HG03521 (cell line): ENCODE measurements around the gene CEND1.

Source experiments
- ATAC-seq: cut with Tn5 transposase; IDR thresholded peaks from one replicate; pipeline ENCODE4 v1.9.1; 2021; ENCODE audit warnings: mild to moderate bottlenecking, moderate library complexity; ENCODE audit not compliant: unreplicated experiment

Gene CEND1

DNA sequence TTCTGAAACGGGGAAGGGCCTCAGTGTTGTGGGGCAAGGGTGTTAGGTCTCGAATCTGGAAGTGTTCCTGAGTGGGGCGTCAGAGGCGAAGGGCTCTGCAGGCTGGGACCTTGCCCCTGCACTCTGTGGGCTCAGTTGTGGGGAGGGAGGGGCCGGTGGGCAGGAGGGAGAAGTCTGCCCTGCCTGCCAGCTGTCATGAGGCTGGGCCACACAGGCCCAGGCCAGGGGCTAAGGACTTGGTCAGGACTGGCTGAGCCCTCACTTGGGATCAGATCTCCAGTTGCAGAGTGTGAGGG lies 38.0 kb upstream of the CEND1 start, which contains the start of gene CRACR2B:
Gene CRACR2B, plus strand, starts transcription at position 23 of the 296 bp plus-strand sequence. CDS start 689 bp downstream, outside the sequence.
- ATAC-seq = no peak

DNA sequence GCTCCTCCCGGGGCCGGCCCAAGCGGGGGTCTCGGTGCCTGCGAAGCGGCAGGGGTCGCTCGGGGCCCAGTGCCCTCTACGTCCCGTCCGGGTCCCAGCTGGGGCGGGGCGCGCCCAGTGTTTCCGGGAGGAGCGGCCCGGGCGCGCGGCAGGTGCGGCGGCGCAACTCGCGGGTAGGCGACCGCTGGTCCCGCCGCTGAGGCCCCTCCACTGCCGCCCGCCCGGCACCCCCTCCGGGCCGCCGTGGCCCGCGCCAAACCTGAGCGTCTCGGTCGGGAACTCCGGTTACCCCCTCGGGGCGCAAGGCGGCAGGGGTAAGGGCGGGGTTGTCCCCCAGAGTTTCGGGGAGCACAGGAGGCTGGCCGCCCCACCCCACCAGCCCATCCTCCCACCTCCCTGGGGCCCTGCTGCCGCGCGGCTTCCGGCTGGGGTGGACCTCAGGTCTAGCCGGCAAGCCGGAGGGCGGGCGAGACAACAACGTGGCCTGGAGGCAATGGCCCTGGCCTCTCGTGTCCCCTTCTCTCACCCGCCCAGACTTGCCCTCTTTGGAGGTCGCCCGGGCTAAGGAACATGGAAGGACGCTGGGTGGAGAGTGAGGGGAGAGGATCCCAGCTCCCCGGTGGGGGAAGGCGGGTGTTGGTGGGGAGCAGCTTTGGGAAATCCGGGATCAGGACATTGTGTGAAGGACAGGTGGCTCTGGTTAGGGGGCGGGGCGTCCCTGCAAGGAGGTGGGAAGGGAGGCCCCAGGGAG lies 37.4 kb upstream of the CEND1 start:
- ATAC-seq = no peak

DNA sequence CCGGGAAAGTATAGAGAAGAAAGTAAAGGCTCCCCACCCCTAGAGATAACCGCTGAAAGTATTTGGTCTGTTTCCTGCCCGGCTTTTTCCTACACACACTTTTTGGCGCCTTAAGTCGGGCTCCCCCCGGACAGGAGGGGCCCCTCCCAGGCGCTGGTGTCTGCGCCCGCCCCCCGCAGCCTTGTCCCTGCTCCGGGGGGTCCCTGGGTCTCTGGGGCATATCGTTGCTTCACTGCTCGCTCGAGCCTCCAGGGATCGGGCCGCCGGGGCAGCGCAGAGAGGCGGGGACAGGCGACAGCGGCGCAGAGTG lies 36.9 kb upstream of the CEND1 start:
- no peak for ATAC-seq

DNA sequence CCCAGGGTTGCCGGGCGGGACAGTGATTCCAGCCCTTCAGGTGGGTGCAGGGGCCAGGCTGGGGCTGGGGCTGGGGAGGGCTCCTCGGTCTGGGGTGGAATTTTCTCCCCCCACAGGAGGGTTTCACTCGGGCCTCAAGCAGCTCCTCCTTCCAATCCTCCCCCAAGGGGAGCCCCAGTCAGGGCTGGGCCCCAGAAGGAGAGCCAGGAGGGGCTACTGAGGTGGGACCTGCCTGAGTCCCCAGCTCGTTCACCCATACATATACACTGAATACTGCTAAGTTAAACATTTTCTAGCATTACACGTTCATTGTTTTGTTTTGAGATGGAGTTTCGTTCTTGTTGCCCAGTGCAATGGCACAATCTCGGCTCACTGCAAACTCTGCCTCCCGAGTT lies 36.3 kb upstream of the CEND1 start:
- no peak for ATAC-seq

DNA sequence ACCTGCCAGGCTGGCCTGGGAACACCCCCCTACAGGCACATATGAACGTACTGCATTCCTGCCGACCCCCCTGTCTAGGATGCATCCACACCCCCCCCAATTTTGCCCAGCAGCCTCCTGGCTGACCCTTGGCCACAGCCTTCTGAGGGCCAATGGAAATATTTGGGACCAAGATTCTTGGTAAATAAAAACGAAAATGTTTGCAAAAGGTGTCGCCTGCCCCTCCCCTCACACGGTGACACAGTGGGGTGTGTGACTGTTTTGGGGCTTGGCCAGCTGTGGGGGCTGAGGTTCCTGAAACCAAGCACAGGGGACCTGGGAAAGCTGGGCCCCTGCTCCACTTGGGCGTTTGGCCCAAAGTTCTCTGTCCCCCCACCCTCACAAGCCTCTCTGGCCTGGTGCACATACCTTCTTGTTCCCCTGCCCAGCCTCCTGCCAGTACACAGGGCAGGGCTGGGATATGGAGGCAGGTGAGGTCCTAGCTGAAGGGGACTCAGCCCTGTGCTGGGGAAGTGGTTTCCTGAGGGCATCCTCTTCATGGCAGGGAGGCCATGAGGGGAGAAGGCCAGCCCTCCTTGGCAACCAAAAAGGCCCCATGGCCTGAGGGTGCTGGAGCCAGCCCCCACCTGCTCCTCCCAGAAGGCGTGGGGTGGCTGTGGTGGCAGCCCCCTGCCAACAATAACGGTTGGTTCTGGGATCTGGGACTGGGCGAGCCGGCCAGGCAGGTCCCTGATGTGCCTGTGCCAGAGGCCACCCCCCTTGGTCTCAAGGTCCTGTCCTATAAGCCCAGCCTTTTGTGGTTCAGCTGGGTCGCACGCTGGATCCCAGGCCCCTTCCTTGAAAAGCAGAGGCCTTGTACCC lies 35.7 kb upstream of the CEND1 start:
- no peak for ATAC-seq

DNA sequence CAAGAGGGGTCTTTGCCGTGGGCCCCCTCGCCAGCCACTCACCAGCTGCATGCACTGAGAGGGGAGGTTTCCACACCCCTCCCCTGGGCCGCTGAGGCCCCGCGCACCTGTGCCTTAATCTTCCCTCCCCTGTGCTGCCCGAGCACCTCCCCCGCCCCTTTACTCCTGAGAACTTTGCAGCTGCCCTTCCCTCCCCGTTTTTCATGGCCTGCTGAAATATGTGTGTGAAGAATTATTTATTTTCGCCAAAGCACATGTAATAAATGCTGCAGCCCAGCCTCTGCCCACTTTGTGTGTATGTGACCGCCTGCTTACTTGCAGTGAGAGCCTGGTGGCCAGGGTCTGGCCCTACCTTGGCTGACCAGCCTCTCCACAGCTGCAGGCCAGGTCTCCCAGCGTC lies 35.1 kb upstream of the CEND1 start:
- ATAC-seq = no peak

DNA sequence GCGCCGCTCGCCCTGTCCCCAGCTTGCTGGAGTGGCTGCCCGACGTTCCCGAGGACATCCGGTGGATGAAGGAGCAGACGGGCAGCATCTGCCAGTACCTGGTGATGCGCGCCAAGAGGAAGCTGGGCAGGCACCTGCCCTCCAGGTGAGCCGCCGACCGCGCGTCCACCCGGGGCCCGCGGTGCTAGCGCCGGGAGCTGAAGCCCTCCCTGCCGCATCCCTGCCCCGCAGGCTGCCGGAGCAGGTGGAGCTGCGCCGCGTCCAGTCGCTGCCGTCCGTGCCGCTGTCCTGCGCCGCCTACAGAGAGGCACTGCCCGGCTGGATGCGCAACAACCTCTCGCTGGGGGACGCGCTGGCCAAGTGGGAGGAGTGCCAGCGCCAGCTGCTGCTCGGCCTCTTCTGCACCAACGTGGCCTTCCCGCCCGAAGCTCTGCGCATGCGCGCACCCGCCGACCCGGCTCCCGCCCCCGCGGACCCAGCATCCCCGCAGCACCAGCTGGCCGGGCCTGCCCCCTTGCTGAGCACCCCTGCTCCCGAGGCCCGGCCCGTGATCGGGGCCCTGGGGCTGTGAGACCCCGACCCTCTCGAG lies 34.5 kb upstream of the CEND1 start:
- no peak for ATAC-seq

DNA sequence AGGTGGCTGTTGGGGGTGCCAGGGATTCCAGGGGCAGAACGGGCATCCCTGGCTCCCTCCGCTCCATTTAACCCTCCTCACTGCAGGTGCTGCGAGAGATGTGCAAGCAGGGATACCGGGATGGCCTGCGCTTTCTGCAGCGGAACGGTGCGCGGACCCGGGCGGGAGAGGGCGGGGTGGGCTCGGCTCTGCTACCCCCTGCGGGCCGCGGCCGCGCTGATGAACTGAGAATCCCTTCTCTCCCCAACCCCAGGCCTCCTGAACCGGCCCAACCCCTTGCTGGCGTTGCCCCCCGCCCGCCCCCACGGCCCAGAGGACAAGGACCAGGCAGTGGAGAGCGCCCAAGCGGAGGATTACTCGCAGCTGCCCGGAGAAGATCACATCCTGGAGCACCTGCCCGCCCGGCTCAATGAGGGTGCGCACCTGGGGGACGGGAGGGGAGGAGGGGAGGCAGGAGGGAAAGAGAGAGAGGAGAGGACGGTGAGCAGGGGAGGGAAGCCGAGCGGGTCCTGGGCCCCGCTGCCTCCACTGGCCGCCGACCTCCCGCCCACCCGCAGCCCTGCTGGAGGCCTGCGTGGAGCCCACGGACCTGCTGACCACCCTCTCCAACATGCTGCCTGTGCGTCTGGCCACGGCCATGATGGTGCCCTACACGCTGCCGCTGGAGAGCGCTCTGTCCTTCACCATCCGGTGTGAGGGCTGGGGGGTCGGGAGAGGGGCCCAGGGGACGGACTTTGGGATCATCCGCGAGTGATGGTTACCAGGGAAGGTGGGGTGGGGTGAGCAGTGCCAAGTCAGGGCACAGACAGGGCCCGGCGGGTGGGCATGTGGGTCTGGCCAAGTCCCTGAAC lies 33.8 kb upstream of the CEND1 start:
- no peak for ATAC-seq

DNA sequence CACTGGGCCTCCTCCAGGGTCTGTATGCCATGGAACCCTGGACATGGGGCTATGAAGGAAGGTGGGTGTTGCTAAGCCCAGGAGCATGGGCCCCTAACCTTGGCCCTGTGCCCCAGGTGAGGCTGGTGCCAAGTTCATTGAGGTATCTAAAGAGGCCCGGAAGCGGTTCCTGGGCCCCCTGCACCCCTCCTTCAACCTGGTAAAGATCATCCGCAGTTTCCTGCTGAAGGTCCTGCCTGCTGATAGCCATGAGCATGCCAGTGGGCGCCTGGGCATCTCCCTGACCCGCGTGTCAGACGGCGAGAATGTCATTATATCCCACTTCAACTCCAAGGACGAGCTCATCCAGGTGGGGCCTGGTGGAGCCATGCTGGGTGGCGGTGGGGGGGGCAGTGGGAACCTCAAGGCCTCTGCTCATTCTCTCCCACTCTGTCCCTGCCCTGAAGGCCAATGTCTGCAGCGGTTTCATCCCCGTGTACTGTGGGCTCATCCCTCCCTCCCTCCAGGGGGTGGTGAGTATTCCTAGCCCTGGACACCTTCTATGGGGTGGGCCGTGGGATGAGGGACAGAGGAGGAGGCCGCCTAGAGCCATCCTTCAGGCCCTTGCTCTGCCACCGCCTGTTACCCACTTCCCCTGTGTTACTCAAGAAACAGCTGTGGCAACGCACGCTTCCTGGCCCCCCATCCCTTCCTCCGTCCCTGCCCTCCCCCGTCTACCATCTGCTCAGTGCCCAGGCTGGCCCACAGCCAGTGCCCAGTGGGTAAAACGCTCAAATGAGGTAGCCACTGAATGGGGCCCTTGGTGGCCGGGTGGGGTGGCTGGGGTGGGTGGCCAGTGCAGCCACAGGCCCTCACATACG lies 31.9 kb upstream of the CEND1 start:
- no peak for ATAC-seq

DNA sequence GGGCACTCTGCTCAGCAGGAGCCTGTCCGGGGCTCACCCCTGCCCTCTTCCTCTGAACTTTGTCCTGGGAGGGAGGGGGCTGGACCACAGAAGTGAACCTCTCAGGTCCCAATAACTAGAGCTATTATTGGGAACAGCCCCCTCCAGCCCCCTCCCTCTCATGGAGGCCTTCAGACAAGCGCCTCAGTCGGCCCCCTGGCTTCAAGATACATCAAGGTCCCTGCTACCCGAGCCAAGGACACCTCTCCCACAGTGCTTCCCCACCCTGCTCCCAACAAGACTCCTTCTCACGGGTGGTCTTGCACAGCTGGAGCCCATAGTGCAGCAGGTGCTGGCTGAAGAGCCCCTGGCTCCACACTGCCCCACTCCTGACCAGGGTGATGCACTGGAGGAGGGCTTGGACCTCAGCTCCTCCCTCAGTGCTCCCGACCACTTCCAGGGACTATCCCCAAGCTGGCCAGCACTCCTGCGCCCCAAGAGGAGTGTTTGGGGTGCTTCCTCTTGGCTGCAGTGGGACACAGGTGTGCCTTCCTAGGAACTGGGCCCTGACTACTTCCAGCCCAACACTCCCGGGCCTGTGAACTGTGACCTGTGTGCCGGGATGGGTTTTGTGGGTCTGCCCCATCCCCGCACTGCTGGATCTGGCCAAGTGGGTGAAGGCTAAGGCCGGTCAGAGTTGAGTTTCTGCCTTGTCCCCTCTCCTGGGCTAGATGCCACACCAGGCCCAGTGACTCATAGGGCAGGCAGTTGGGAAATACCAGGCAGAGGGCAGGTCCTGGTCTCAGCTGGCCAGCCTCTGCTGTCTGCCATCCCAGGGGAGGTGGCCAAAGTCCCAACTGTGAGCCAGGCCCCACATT lies 31.0 kb upstream of the CEND1 start:
- ATAC-seq = no peak

DNA sequence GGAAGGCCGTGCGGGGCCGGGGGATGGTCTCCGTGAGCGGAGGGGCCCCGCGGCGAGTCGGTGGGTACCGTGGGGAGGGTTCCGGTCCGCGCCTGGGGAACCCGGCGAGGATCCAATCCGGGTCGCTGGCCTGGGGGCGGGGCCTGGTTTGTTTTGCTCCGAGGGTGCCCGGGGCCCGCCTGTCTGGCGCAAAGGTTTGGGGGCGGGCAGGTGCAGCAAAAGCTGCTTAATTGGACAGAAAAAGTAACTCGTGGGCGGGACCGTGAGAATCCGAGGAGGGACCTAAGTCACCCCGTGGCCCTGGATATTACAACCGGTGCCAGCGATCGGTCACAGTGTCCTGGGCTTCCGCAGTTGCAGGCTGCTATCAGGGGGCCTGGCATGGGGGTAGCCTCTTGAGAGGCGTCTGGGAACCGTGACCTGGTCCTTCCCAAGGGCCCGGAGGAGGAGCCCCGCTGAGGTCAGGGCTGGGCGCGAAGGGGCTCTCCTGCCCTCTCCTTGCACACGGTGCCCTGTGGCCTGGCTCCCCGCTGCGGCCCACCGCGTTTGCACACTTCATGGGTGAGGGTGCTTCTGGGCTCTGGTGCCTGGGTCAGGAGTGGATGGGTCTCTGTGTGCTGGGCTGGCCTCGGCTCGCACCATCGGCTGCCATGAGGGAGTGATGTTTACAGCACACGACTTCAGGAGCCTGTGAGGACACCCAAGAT lies 30.2 kb upstream of the CEND1 start:
- peak; percentile 58 for ATAC-seq

DNA sequence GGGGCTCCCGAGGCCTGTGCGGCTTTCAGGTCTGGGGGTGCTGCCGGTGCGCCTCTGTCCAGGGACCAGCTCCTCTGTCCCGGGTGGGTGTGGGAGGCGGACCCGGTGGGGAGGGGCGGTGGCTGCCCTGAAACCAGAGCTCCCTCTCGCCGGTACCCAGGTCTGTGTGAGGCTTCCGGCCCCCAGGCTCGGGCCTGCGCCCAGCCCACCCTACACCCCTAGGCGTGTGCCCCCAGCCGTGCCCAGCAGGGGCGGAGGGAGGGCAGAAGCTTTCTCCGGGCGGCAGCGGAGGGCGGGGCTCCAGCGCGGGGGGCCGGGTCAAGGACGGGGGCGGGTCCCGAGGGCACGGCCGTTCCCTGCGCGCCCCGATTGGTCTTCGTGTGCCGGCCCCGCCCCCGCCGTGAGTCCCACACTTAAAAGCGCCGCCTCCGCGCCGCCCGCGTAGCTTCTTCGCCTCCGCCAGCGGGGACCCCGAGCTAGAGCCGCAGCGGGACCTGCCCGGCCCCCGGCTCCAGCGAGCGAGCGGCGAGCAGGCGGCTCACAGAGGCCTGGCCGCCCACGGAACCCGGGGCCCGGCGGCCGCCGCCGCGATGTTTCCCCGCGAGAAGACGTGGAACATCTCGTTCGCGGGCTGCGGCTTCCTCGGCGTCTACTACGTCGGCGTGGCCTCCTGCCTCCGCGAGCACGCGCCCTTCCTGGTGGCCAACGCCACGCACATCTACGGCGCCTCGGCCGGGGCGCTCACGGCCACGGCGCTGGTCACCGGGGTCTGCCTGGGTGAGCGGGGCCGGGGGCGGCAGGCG lies 29.4 kb upstream of the CEND1 start:
- ATAC-seq = peak; percentile 59

DNA sequence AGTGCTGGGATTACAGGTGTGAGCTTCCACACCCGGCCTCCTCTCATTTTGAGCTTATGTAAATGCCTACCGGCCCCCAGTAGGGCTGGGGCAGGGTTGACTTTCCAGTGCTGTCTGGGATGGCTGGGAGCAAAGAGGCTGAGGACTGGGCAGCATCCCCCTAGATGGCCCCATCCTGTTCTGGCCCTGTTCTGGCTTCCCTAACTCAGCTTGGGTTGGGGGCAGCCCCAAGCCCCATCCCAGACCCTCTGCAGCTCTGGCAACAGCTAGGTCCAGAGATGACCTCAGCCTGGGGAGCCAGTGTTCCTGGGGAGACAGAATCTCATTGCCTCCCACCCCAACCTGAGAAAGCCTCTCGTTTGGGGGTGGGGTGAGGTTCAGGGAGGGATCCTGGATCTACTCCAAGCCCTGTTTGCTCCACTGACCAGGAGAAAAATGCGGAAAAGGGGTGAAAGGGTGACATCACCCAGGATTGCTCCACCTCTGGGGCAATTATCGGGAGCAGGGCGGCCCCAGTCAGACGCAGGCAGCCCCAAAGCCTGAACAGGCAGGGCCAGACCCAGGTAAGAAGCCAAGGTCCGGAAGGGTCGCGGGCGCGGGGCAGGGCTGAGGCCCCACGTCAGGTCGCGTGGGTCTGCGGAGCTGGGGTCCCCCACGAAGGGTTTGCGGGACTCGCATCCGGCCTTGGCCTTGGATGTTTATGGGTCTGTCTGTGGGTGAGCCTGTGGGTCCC lies 28.7 kb upstream of the CEND1 start, which contains the start of gene PNPLA2:
Gene PNPLA2, plus strand, starts transcription at position 519 of the 733 bp plus-strand sequence. CDS start 805 bp downstream, outside the sequence.
- no peak for ATAC-seq

DNA sequence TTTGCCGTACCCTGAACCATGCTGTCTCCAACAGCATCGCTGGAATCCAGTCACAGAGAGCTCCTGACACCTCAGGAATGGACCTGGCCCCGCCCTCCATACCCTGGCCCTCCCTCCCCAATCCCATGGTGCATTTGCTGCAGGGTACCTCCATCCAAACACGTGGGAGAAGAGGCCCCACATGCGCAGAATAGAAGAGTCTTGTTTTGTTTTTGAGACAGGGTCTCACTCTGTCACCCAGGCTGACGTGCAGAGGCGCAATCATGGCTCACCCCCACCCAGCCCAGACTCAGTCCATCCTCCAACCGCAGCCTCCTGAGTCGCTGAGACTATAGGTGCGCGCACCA lies 26.5 kb upstream of the CEND1 start:
- no peak for ATAC-seq

DNA sequence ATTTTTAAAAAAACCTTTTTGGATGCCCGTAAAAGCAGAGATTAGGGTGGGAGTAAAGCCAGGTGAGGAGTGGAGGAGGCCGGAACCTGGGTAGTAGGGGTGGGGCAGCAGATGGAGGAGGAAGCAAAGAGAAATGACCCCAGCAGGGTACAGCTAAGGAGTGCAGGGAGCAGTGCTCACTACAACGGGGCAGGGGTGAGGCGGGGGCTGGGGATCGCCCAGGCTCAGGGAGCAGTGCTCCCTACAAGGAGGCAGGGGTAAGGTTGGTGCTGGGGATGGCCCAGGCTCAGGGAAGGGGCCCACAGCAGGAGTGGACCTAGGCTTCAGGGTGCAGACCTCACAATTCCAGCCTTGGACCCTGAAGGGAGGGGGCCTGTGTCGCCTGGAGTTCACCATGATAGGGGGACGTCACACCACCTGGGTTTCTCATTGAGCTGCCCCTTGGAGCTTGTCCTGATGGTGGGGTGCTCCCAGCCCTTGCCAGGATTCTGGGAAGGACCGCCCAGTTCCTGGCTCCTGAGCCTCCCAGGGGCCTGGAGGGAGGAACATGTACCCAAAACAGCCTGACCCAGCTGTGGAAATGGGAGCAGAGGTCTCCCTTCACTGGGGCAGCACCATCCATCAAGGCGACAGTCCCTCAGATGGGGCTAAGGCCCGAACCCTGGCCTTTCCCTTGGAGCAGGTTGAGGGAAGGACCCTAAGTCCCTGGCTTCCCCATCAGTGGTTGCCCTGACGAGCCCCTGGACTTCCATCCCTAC lies 26.0 kb upstream of the CEND1 start:
- no peak for ATAC-seq

DNA sequence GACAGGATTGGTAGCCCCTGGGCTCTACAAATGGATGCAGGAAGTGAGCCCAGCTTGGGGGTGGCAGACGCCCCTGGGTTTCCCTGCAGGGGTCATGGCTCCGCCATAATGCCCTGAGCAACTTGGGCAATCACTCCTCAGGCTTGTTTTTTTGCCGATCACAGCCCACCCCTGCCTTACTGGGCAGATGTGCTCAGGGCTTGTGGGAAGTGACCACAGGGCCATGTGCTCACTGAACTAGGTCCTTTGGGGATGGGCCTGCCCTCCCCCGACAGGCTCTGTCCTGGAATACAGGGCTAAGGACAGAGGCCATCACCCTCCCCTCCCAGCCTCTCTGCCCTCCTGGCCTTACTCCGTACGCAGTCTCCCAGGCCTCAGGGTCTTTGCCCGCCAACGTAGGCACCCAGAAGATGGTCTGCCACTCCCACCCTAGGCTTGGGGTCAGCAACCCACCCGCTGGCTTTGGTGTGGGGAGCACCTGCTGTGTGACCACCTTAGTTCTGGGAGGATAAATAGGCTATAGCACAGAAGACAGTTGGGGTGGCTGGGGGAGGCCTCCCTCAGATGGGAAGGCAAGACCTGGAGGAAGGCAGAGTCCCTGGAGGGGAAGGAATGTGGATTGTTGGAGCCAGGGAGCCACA lies 23.7 kb upstream of the CEND1 start:
- no peak for ATAC-seq
